Upper lobe of right lung (tissue), 1 donor: ENCODE measurements around the gene ZNF491. TPM values are rescaled to one million over a fixed set of nuclear protein-coding genes. Genes with fewer than 3 reads are reported as not detected.
"Not testable (repeated sequence)": the region's sequence is repeated elsewhere in the genome, so short reads cannot be mapped to it uniquely, and the experiment has no call there.

Experiments used
- ATAC-seq: fragments of 200-7000 bp; cut with Tn5 transposase; one replicate; pipeline ENCODE4 v1.9.1; 2020; ENCODE audit warnings: mild to moderate bottlenecking, moderate library complexity
- DNase-seq: peaks from one replicate; pipeline ENCODE4 v3.0.0-alpha.2; 2020
- H3K27ac ChIP-seq: fragments of 200-600 bp; one replicate; pipeline ENCODE4 v1.8.0; 2022
- H3K27me3 ChIP-seq: fragments of 200-600 bp; one replicate; pipeline ENCODE4 v1.8.0; 2022; ENCODE audit warnings: mild to moderate bottlenecking
- H3K36me3 ChIP-seq: fragments of 200-600 bp; one replicate; pipeline ENCODE4 v1.8.0; 2022
- H3K4me1 ChIP-seq: fragments of 200-600 bp; one replicate; pipeline ENCODE4 v1.8.0; 2022
- H3K4me3 ChIP-seq: fragments of 200-600 bp; one replicate; pipeline ENCODE4 v1.8.0; 2022; ENCODE audit warnings: mild to moderate bottlenecking
- H3K9me3 ChIP-seq: fragments of 200-600 bp; one replicate; pipeline ENCODE4 v1.8.0; 2022
- CTCF ChIP-seq: fragments of 200-600 bp; IDR thresholded peaks from one replicate; pipeline ENCODE4 v1.8.0; 2022; ENCODE audit warnings: antibody characterized with exemption
- intact Hi-C: fragments of 100-400 bp; cut with DNase I; formaldehyde crosslinking; loops from one replicate; pipeline ENCODE4 v1.11.0; 2022
- total RNA-seq: library from RNA; stranded (reverse); fragmentation: NEBNext Ultra II Directional; extraction: Animal tissue kit (Norgen Biotek cat#: 25700); gene quantifications from one replicate; pipeline ENCODE4 v1.2.1, GENCODE V29; 2021
- donor health status: DM: no; HTN: yes; CAD: no; lungs with severe emphysema.

ZNF491 gene
- total RNA-seq, 1 donor from 2014 or later, result 1.9 TPM

GRCh38 chr19:11832253-11832912 lies 34.1 kb downstream of the ZNF491 start:
- DNase-seq (no peak), ATAC-seq (no peak)
- no peaks in the 10 kb centered on the region for H3K4me1 ChIP-seq
- peaks cover 36% of the 10 kb centered on the region for H3K9me3 ChIP-seq
- no peaks in the 10 kb centered on the region for H3K27me3 ChIP-seq
- intact Hi-C loops, result no loop called here
- H3K4me3 ChIP-seq, result no peak overlapping the region
- peaks cover 22% of the 10 kb centered on the region for H3K36me3 ChIP-seq
- no peak for TF ChIP-seq CTCF
- no peak overlapping the region for H3K27ac ChIP-seq

GRCh38 chr19:11833541-11833940 lies 35.2 kb downstream of the ZNF491 start:
- Histone ChIP-seq H3K27me3 (no peaks in the 10 kb centered on the region), H3K4me3 (no peak overlapping the region), H3K36me3 (peaks cover 22% of the 10 kb centered on the region), H3K9me3 (peaks cover 36% of the 10 kb centered on the region), H3K4me1 (no peaks in the 10 kb centered on the region), H3K27ac (no peak overlapping the region)
- DNase-seq (no peak), ATAC-seq (no peak)
- intact Hi-C loops, result no loop called here
- TF ChIP-seq CTCF, result no peak

GRCh38 chr19:11835626-11836066 lies 37.3 kb downstream of the ZNF491 start:
- H3K4me1 ChIP-seq, intact Hi-C loops, DNase-seq, ATAC-seq, H3K4me3 ChIP-seq, H3K27me3 ChIP-seq, H3K27ac ChIP-seq: not testable (repeated sequence)
- peaks cover 22% of the 10 kb centered on the region for H3K36me3 ChIP-seq
- H3K9me3 ChIP-seq, result peaks cover 34% of the 10 kb centered on the region

- Histone ChIP-seq H3K4me1 (no peaks in the 10 kb centered on the region), H3K27me3 (no peaks in the 10 kb centered on the region), H3K36me3 (no peaks in the 10 kb centered on the region), H3K9me3 (no peaks in the 10 kb centered on the region), H3K4me3 (no peak overlapping the region), H3K27ac (no peak overlapping the region)
- DNase-seq (no peak), ATAC-seq (no peak)
- intact Hi-C loops, result no loop called here
- TF ChIP-seq CTCF, result no peak
Observed at GRCh38 chr19:11843722-11844121, 45.4 kb downstream of the ZNF491 start.

GRCh38 chr19:11847615-11848014 lies 49.3 kb downstream of the ZNF491 start:
- H3K4me1 ChIP-seq, result peaks cover 10% of the 10 kb centered on the region
- ATAC-seq, DNase-seq, H3K27ac ChIP-seq, H3K9me3 ChIP-seq, intact Hi-C loops, H3K4me3 ChIP-seq, H3K36me3 ChIP-seq, H3K27me3 ChIP-seq: not testable (repeated sequence)

GRCh38 chr19:11848200-11848593 lies 49.9 kb downstream of the ZNF491 start:
- ATAC-seq (no peak), DNase-seq (no peak)
- intact Hi-C loops, result no loop called here
- no peak overlapping the region for H3K27ac ChIP-seq
- no peaks in the 10 kb centered on the region for H3K36me3 ChIP-seq
- no peak for TF ChIP-seq CTCF
- no peaks in the 10 kb centered on the region for H3K9me3 ChIP-seq
- H3K4me1 ChIP-seq, result peaks cover 10% of the 10 kb centered on the region
- H3K4me3 ChIP-seq, result peak overlapping the region; percentile 83
- H3K27me3 ChIP-seq, result no peaks in the 10 kb centered on the region
